Activated T-helper 17 cell treated with anti-CD3 and anti-CD28 coated beads, Interleukin-2, amount 50 U/mL, for 72 hours (primary cell): Measurements from ENCODE around the gene CDH15. TPM values are rescaled to one million over a fixed set of nuclear protein-coding genes. Genes with fewer than 3 reads are reported as not detected.
A peak's percentile ranks its signal among the peaks of the same experiment; 100 is the strongest.
"Not testable (repeated sequence)": the region's sequence is repeated elsewhere in the genome, so short reads cannot be mapped to it uniquely, and the experiment has no call there.

Source experiments
- ATAC-seq: fragments of 150-1000 bp; cut with Tn5 transposase; replicated peaks from 2 replicates; pipeline ENCODE4 v1.10.0; 2021; ENCODE audit warnings: mild to moderate bottlenecking, moderate library complexity
- H3K27ac Mint-ChIP-seq: one replicate; pipeline ENCODE4 v1.8.0; 2022; ENCODE audit warnings: mixed read lengths
- H3K27me3 Mint-ChIP-seq: one replicate; pipeline ENCODE4 v1.8.0; 2022; ENCODE audit warnings: mixed read lengths
- H3K36me3 Mint-ChIP-seq: one replicate; pipeline ENCODE4 v1.8.0; 2022; ENCODE audit warnings: low read depth, mild to moderate bottlenecking, mixed read lengths
- H3K4me1 Mint-ChIP-seq: one replicate; pipeline ENCODE4 v1.8.0; 2022; ENCODE audit warnings: mixed read lengths
- H3K4me3 Mint-ChIP-seq: one replicate; pipeline ENCODE4 v1.8.0; 2022; ENCODE audit warnings: mild to moderate bottlenecking, mixed read lengths
- H3K9me3 Mint-ChIP-seq: one replicate; pipeline ENCODE4 v1.8.0; 2022; ENCODE audit warnings: mixed read lengths
- total RNA-seq, 2 donors: library from RNA; stranded (reverse); gene quantifications; one replicate each; pipeline ENCODE4 v1.2.3, GENCODE V29; 2022

The CDH15 gene
- total RNA-seq, 2 donors from 2014 or later, result 0.15 to 0.37 TPM

DNA sequence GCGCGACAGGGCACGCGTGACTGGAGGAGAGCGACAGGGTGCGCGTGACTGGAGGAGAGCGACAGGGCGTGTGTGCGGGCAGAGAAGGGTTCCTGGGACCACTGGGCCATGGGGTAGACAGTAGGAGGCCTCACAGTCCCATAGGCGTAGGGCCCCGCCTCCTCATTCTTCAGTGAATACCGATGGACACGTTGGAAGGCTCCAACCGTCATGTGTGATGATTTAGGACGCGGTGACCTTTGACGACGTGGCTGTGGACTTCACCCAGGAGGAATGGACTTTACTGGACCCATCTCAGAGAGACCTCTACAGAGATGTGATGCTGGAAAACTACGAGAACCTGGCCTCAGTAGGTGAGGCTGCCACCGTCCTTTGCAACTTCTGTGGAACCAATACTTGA, 51.4 kb downstream of the CDH15 start:
- H3K9me3 Mint-ChIP-seq, result peaks cover under 1% of the 10 kb centered on the region
- H3K27me3 Mint-ChIP-seq, result no peaks in the 10 kb centered on the region
- no peak overlapping the region for H3K27ac Mint-ChIP-seq
- peaks cover 66% of the 10 kb centered on the region for H3K36me3 Mint-ChIP-seq
- no peak for ATAC-seq
- H3K4me1 Mint-ChIP-seq, result peaks cover 5% of the 10 kb centered on the region
- H3K4me3 Mint-ChIP-seq, result no peak overlapping the region

DNA sequence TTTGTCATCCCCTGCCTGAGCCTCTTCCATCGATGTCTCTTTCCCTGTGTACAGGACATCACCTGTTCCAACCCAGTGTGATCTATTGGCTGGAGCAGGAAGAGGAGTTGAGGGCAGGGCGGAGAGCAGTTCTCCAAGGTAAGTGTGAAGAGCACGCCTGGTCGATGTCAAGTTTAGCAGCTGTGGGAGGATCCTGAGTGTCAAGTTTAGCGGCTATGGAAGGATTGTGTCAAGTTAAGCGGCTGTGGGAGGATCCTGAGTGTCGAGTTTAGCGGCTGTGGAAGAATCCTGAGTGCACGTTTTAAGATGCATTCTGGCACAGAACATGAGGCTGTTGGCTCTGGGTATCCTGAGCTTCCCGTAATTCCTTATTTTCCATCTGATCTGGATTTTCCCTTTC, 53.1 kb downstream of the CDH15 start:
- Mint-ChIP-seq H3K27me3 (no peaks in the 10 kb centered on the region), H3K27ac (no peak overlapping the region), H3K9me3 (peaks cover 4% of the 10 kb centered on the region), H3K36me3 (peaks cover 79% of the 10 kb centered on the region), H3K4me3 (no peak overlapping the region), H3K4me1 (no peaks in the 10 kb centered on the region)
- ATAC-seq, result no peak

DNA sequence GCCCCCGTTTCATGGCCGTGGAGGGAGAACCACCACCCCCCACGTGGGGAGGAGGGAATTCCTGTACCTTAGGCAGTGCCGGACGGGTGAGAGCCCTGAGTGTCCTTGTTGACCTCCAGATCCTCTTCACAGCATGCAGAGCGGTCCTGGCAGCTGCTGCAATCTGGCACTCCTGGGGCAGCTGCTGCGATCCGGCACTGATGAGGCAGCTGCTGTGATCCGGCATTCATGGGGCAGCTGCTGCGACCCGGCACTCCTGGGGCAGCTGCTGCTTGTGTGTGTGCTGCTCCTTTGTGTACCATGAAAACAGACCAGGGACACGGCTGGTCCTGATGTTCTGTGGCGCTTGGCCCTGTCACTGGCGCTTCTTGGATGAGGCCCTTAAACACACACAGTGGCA, 58.7 kb downstream of the CDH15 start:
- Mint-ChIP-seq H3K4me3 (no peak overlapping the region), H3K4me1 (no peaks in the 10 kb centered on the region), H3K9me3 (peaks cover 4% of the 10 kb centered on the region), H3K27ac (no peak overlapping the region), H3K27me3 (no peaks in the 10 kb centered on the region), H3K36me3 (peaks cover 66% of the 10 kb centered on the region)
- no peak for ATAC-seq

DNA sequence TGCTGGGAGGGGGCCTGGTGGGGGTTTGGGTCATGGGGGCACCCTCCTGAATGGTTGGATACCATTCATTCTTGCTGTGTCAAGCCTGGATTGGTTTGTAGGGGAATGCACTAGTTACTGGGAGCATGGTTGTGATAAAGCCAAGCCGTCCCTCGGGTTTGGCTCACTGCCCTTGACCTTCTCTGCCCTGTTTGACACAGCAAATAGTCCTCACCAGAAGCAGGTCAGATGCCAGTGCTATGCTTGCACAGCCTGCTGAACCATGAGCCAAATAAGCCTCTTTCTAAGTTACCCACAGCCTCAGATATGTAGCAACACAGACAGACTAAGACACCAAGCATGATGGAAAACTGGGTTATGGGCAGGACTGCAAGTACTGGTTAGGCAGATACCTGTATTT, 60.6 kb downstream of the CDH15 start:
- H3K27ac Mint-ChIP-seq, result no peak overlapping the region
- H3K9me3 Mint-ChIP-seq, result peaks cover 4% of the 10 kb centered on the region
- no peaks in the 10 kb centered on the region for H3K27me3 Mint-ChIP-seq
- H3K4me1 Mint-ChIP-seq, result no peaks in the 10 kb centered on the region
- peaks cover 48% of the 10 kb centered on the region for H3K36me3 Mint-ChIP-seq
- ATAC-seq, result no peak
- no peak overlapping the region for H3K4me3 Mint-ChIP-seq

DNA sequence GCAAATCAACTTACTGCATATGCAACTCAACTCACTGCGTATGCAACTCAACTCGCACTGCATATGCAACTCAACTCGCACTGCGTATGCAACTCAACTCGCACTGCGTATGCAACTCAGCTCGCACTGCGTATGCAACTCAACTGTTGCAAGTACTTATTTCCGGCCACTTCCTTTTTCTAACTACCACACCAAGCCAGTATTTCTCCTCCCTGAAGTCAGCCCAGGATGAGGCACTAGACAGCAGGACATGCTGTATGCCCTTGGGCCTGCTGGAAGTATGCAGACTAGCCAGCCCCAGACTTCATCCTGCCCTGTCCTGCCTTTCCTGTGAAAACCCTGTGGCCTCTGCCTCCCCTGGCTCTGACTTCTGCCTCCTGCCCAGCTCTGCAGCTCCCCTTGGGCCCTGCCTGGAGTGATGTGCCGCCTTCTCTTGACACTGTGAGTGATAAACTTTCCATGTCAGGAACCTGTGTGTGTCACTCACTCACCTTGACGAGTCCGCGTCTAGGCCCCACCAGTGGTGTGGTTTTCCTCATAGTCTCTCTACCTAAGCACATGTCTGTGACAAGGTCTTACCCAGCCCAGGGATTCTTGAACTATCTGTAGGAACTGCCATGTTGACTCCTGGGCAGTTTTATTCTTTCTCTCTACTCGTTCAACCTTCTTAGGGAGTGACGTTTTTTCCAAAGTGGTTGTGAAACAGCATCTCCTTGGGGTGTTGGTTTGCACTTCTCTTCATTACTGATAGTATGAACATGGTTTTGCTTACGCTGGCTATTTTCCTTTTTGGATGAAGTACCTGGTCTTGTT, 62.3 kb downstream of the CDH15 start:
- Mint-ChIP-seq H3K9me3 (no peaks in the 10 kb centered on the region), H3K27ac (no peak overlapping the region), H3K27me3 (no peaks in the 10 kb centered on the region), H3K4me1 (no peaks in the 10 kb centered on the region), H3K36me3 (peaks cover 30% of the 10 kb centered on the region), H3K4me3 (no peak overlapping the region)
- no peak for ATAC-seq

DNA sequence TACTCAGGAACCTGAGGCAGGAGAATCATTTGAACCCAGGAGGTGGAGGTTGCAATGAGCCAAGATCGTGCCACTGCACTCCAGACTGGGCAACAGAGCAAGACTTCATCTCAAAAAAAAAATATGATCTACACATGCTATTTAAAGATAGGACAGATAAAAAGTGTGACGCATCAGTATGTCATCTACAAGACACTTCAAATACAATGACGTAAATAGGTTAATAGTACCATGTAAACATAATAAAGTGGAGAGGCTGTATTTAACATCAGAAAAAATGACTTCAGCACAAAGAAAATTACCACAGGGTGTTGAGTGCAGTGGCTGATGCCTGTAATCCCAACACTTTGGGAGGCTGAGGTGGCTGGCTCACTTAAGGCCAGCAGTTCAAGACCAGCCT, 66.2 kb downstream of the CDH15 start:
- ATAC-seq, result no peak
- Mint-ChIP-seq H3K36me3 (peaks cover 12% of the 10 kb centered on the region), H3K27me3 (no peaks in the 10 kb centered on the region), H3K27ac (no peak overlapping the region), H3K9me3 (no peaks in the 10 kb centered on the region), H3K4me1 (no peaks in the 10 kb centered on the region), H3K4me3 (no peak overlapping the region)

DNA sequence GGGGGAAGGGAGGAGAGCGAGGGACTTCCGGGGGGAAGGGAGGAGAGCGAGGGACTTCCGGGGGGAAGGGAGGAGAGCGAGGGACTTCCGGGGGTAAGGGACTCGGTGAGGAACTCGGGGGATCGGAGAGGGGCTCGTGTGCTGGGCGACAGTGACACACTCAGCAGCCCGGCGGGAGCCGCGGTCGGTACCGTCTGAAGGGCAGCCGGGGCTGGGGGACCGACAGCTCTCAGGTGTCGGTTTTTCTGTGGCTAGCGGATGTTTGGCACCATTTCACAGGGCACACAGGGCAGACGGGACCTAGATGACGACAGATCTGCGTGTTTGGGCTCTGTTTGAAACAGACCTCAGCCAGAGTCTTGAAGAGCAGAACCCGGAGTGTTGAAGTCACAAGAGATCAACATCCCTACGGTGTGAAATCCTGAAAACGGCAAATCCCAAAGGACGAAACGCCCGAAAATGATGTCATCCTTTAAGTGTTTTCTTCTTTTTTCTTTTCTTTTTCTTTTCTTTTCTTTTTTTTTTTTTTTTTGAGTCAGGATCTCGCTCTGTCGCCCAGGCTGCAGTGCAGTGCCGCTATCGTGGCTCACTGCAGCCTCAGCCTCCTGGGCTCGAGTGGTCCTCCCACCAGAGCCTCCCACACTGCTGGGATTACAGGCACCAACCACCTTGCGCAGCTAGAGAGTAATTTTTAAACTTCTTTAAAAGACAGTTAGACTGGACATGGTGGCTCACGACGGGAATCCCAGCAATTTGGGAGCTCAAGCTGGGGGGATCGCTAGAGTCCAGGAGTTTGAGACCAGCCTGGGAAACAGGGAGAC, 69.8 kb downstream of the CDH15 start:
- Mint-ChIP-seq H3K27ac (peak overlapping the region; percentile 95), H3K36me3 (no peaks in the 10 kb centered on the region), H3K4me1 (no peaks in the 10 kb centered on the region), H3K9me3 (no peaks in the 10 kb centered on the region), H3K4me3 (peak overlapping the region; percentile 91), H3K27me3 (no peaks in the 10 kb centered on the region)
- ATAC-seq, result peak; percentile 82

DNA sequence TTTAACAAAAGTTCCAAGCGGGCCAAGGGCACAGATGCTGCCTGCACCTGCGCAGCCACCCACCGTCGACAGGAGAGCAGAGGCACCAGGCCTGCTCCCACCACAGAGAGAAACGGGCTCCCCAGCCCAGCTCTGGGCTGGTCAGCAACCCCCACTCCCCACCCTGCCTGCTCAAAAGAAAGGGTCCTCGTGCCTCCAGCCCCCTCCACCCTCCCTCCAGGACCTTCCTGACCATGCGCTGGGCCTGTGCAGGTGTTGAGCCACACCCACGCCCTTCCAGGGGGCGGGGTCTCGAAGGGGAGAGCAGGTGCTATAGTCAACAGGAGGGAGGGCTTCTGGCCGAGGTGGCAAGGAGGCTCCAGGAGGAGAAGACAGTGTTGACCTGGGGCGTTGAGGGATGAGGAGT, 71.2 kb downstream of the CDH15 start:
- H3K36me3 Mint-ChIP-seq, result no peaks in the 10 kb centered on the region
- no peaks in the 10 kb centered on the region for H3K9me3 Mint-ChIP-seq
- H3K27ac Mint-ChIP-seq, result no peak overlapping the region
- no peaks in the 10 kb centered on the region for H3K27me3 Mint-ChIP-seq
- H3K4me3 Mint-ChIP-seq, result no peak overlapping the region
- no peaks in the 10 kb centered on the region for H3K4me1 Mint-ChIP-seq
- no peak for ATAC-seq

DNA sequence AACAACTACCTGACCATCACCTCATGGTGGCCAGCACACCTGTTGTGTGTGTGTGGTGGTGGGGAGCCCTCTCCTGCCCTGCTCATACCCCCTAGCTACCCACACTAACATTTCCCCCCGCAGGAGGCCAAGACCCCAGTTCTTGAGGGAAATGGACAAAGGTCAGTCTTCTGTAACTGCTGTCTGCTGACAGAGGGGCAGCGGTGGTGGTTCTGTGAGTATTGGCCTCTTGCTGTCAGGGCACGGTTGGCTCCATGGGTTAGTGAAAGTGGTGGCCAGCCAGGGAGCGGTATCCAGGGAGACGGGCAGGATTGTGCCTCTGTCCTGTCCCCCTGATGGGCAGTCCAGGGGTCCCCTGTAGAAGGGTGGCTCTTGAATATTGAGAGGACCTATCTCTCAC, 72.1 kb downstream of the CDH15 start:
- no peak overlapping the region for H3K4me3 Mint-ChIP-seq
- H3K27me3 Mint-ChIP-seq, result no peaks in the 10 kb centered on the region
- ATAC-seq, result no peak
- no peaks in the 10 kb centered on the region for H3K36me3 Mint-ChIP-seq
- H3K27ac Mint-ChIP-seq, result no peak overlapping the region
- no peaks in the 10 kb centered on the region for H3K4me1 Mint-ChIP-seq
- no peaks in the 10 kb centered on the region for H3K9me3 Mint-ChIP-seq

DNA sequence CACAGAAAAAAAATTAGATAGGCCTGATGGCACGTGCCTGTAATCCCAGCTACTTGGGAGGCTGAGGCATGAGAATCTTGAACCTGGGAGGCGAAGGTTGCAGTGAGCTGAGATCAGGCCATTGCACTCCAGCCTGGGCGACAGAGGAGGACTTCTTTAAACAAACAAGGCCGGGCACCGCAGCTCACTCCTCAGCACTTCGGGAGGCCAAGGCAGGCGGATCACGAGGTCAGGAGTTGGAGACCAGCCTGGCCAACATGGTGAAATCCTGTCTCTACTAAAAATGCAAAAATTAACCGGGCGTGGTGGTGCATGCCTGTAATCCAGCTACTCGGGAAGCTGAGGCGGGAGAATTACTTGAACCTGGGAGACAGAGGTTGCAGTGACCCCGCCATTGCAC, 72.7 kb downstream of the CDH15 start:
- not testable (repeated sequence) for H3K27me3 Mint-ChIP-seq, H3K4me3 Mint-ChIP-seq, ATAC-seq, H3K27ac Mint-ChIP-seq, H3K4me1 Mint-ChIP-seq, H3K9me3 Mint-ChIP-seq, H3K36me3 Mint-ChIP-seq

DNA sequence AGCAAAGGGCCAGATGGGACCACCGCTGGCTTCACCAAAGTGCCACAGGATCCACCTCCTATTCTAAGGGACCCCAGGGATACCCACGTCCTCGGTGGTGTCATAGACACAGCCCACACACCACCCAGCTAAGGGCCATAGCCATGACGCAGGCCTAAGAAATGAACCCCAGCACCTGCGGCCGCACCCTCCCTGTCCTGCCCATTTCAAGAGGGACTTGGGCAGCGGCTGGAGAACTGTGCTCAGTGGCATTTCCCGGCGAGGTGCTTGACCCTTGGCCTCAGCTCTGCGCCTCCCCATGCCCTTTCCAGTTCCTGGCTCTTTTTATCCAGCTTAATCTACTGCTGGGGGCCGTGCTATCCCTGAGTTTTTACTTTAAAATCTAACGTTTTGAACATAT, 73.2 kb downstream of the CDH15 start:
- Mint-ChIP-seq H3K4me3 (no peak overlapping the region), H3K27me3 (no peaks in the 10 kb centered on the region), H3K27ac (no peak overlapping the region), H3K36me3 (no peaks in the 10 kb centered on the region), H3K4me1 (no peaks in the 10 kb centered on the region), H3K9me3 (peaks cover under 1% of the 10 kb centered on the region)
- no peak for ATAC-seq

Other genes starting within 250 kb of the CDH15 start
- under 1 TPM in 1 of 2 donors, not detected in 1; 0.19 TPM for gene CBFA2T3, start 194.5 kb upstream of the CDH15 start, total RNA-seq
- 10 to 100 TPM; 35.4 to 47.9 TPM for gene ACSF3, start 77.9 kb upstream of the CDH15 start, total RNA-seq
- under 1 TPM; 0.34 to 0.65 TPM for gene SLC22A31, start 28.8 kb downstream of the CDH15 start, total RNA-seq
- 1 to 10 TPM; 5.5 to 8.7 TPM for gene ZNF778, start 46.0 kb downstream of the CDH15 start, total RNA-seq